PC-3 (cell line): ENCODE data around the gene LILRB3.
"Not testable (repeated sequence)": the region's sequence is repeated elsewhere in the genome, so short reads cannot be mapped to it uniquely, and the experiment has no call there.

Experiments
- EZH2phosphoT487 ChIP-seq: fragments of 300-600 bp; sonication (generic); IDR thresholded peaks from 2 replicates; pipeline ENCODE4 v1.6.1; 2018; ENCODE audit warnings: mild to moderate bottlenecking, antibody characterized with exemption, low read length, borderline replicate concordance
- TF ChIP-seq, protein P1 (sequence below): fragments of 300-600 bp; sonication (generic); conservative IDR thresholded peaks from 2 replicates; pipeline ENCODE4 v1.5.1; 2017; ENCODE audit warnings: antibody characterized with exemption, low read depth, mild to moderate bottlenecking, low read length

DNA sequence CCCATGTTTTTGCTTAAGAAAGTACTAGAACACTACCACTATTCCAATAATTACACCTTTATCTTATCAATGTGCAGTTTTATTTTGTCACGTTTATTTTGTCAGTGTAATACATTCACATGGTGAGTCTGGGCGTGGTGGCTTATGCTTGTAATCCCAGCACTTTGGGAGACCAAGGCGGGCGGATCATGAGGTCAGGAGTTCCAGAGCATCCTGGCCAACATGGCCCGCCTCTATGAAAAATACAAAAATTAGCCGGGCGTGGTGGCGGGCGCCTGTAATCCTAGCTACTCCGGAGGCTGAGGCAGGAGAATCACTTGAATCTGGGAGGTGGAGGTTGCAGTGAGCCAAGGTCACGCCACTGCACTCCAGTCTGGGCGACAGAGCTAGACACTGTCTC lies 28.3 kb downstream of the LILRB3 start:
- not testable (repeated sequence) for TF ChIP-seq EZH2phosphoT487
- TF ChIP-seq, protein P1, sequence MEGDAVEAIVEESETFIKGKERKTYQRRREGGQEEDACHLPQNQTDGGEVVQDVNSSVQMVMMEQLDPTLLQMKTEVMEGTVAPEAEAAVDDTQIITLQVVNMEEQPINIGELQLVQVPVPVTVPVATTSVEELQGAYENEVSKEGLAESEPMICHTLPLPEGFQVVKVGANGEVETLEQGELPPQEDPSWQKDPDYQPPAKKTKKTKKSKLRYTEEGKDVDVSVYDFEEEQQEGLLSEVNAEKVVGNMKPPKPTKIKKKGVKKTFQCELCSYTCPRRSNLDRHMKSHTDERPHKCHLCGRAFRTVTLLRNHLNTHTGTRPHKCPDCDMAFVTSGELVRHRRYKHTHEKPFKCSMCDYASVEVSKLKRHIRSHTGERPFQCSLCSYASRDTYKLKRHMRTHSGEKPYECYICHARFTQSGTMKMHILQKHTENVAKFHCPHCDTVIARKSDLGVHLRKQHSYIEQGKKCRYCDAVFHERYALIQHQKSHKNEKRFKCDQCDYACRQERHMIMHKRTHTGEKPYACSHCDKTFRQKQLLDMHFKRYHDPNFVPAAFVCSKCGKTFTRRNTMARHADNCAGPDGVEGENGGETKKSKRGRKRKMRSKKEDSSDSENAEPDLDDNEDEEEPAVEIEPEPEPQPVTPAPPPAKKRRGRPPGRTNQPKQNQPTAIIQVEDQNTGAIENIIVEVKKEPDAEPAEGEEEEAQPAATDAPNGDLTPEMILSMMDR: not testable (repeated sequence)
